Activated T-cell treated with anti-CD3 and anti-CD28 coated beads for 4 hours (primary cell): ENCODE results near the gene PRDM13.
"Not testable (repeated sequence)": the region's sequence is repeated elsewhere in the genome, so short reads cannot be mapped to it uniquely, and the experiment has no call there.

Experiments used
- DNase-seq: peaks from one replicate; pipeline ENCODE4 v3.0.0-alpha.2; 2020

The PRDM13 gene

GRCh38 chr6:99604166-99605073, 2.2 kb upstream of the PRDM13 start:
- DNase-seq, result no peak

GRCh38 chr6:99605074-99605734, 1.4 kb upstream of the PRDM13 start:
- DNase-seq, result no peak

GRCh38 chr6:99605911-99606655, 550 bp upstream of the PRDM13 start:
- no peak for DNase-seq

GRCh38 chr6:99607416-99608036, 893 bp downstream of the PRDM13 start:
- DNase-seq, result no peak

- no peak for DNase-seq
These were observed 1.6 kb downstream of the PRDM13 start for GRCh38 chr6:99608059-99608885.

GRCh38 chr6:99608886-99609482, 2.4 kb downstream of the PRDM13 start:
- no peak for DNase-seq

- DNase-seq, result no peak
These were observed 3.4 kb downstream of the PRDM13 start for GRCh38 chr6:99609905-99610489.

- no peak for DNase-seq
These were observed 4.5 kb downstream of the PRDM13 start for GRCh38 chr6:99611148-99611547.

- no peak for DNase-seq
These were observed 6.1 kb downstream of the PRDM13 start for GRCh38 chr6:99612551-99613408.

GRCh38 chr6:99613409-99613704, 6.7 kb downstream of the PRDM13 start:
- DNase-seq, result no peak

GRCh38 chr6:99613705-99614429, 7.2 kb downstream of the PRDM13 start:
- DNase-seq, result no peak

GRCh38 chr6:99614430-99615186, 8.0 kb downstream of the PRDM13 start:
- no peak for DNase-seq

GRCh38 chr6:99617131-99617530, 10.5 kb downstream of the PRDM13 start:
- DNase-seq, result no peak

- DNase-seq, result no peak
These were observed 12.2 kb downstream of the PRDM13 start for GRCh38 chr6:99618649-99619408.

GRCh38 chr6:99619409-99619762, 12.8 kb downstream of the PRDM13 start:
- DNase-seq, result no peak

GRCh38 chr6:99622044-99622443, 15.4 kb downstream of the PRDM13 start:
- DNase-seq, result not testable (repeated sequence)

GRCh38 chr6:99629293-99629692, 22.7 kb downstream of the PRDM13 start:
- DNase-seq, result no peak

- DNase-seq, result no peak
These were observed 31.0 kb downstream of the PRDM13 start for GRCh38 chr6:99637629-99638028.
